DND-41 (cell line): ENCODE results near the gene ZSCAN10.

Experiments used
- CTCF ChIP-seq: IDR thresholded peaks from 2 replicates; pipeline ENCODE4 v1.5.1; 2012; ENCODE audit warnings: borderline replicate concordance, low read length, moderate library complexity, mild to moderate bottlenecking; ENCODE audit not compliant: poor library complexity, severe bottlenecking; ENCODE audit errors: extremely low read depth
- EZH2 ChIP-seq: IDR thresholded peaks from 3 replicates; pipeline ENCODE4 v1.6.1; 2012; ENCODE audit warnings: borderline replicate concordance, low read depth, mild to moderate bottlenecking, moderate library complexity, low read length, inconsistent platforms; ENCODE audit not compliant: severe bottlenecking

- TF ChIP-seq CTCF, result no peak
- TF ChIP-seq EZH2, result no peak
These were observed 269 bp upstream of the ZSCAN10 start for GRCh38 chr16:3099395-3099731.
